Breast epithelium (tissue), 4 donors: ENCODE measurements around the gene WDR37. TPM values are rescaled to one million over a fixed set of nuclear protein-coding genes. Genes with fewer than 3 reads are reported as not detected.

Source experiments
- DNase-seq, 2 donors: peaks; one replicate each; pipeline ENCODE4 v3.0.0-alpha.2; 2019; ENCODE audit warnings: low spot score in 2 of 2
- H3K27ac ChIP-seq, 2 donors: fragments of 200-600 bp; sonication (generic) in 1 of 2; one replicate each; pipeline ENCODE4 v1.5.1; 2016 to 2019; ENCODE audit warnings: mild to moderate bottlenecking in 1 of 2
- H3K27me3 ChIP-seq, 2 donors: fragments of 200-600 bp; sonication (generic) in 1 of 2; one replicate each; pipeline versions ENCODE4 v1.5.1 to v1.6.0; 2017 to 2019; ENCODE audit warnings: control low read depth in 1 of 2, mild to moderate bottlenecking in 1 of 2
- H3K36me3 ChIP-seq: fragments of 200-600 bp; one replicate; pipeline ENCODE4 v1.5.1; 2019
- H3K4me1 ChIP-seq, 2 donors: fragments of 200-600 bp; sonication (generic); one replicate each; pipeline ENCODE4 v1.5.1; 2016 to 2019; ENCODE audit warnings: control low read depth in 1 of 2
- H3K4me3 ChIP-seq, 3 donors: fragments of 200-600 bp; sonication (generic); 1 replicate in 2 of 3; 2 replicates in 1 of 3; pipeline ENCODE4 v1.5.1; 2016 to 2019; ENCODE audit warnings: mild to moderate bottlenecking in 3 of 3, moderate library complexity in 2 of 3
- H3K9me3 ChIP-seq, 2 donors: fragments of 200-600 bp; sonication (generic) in 1 of 2; one replicate each; pipeline ENCODE4 v1.5.1; 2016 to 2019; ENCODE audit warnings: control low read depth in 1 of 2
- POLR2A ChIP-seq: fragments of 450-650 bp; IDR thresholded peaks from one replicate; pipeline ENCODE4 v1.6.1; 2016; ENCODE audit warnings: antibody characterized with exemption, mild to moderate bottlenecking, moderate library complexity
- POLR2AphosphoS5 ChIP-seq, 3 donors: sonication (generic); formaldehyde crosslinking; IDR thresholded peaks; one replicate each; pipeline ENCODE4 v1.6.1; 2017; ENCODE audit warnings: antibody characterized with exemption in 3 of 3
- intact Hi-C: fragments of 100-400 bp; cut with DNase I; formaldehyde crosslinking; loops from one replicate; pipeline ENCODE4 v1.15.1; 2023; ENCODE audit warnings: low total_unique reads
- total RNA-seq, 3 donors: library from RNA; depleted of rRNA; stranded (reverse); fragments of >200 nt; gene quantifications; one replicate each; pipeline ENCODE4 v1.1.0, GENCODE V29; 2016
- TF ChIP-seq, protein P1 (sequence below), 3 donors: fragments of 450-650 bp; IDR thresholded peaks; one replicate each; pipeline ENCODE4 v1.5.1; 2016 to 2017; ENCODE audit warnings: antibody characterized with exemption in 3 of 3, mild to moderate bottlenecking in 3 of 3, moderate library complexity in 3 of 3

The WDR37 gene
- total RNA-seq, 3 donors from 2014 or later: 13.9 to 18.0 (median 14.4) TPM

- no peak overlapping the region for H3K4me3 ChIP-seq
- H3K9me3 ChIP-seq: no peaks in the 10 kb centered on the region
- no peak for TF ChIP-seq POLR2A
- TF ChIP-seq POLR2AphosphoS5 (IDR thresholded peaks at IDR 0.05): no peak
- TF ChIP-seq, protein P1, sequence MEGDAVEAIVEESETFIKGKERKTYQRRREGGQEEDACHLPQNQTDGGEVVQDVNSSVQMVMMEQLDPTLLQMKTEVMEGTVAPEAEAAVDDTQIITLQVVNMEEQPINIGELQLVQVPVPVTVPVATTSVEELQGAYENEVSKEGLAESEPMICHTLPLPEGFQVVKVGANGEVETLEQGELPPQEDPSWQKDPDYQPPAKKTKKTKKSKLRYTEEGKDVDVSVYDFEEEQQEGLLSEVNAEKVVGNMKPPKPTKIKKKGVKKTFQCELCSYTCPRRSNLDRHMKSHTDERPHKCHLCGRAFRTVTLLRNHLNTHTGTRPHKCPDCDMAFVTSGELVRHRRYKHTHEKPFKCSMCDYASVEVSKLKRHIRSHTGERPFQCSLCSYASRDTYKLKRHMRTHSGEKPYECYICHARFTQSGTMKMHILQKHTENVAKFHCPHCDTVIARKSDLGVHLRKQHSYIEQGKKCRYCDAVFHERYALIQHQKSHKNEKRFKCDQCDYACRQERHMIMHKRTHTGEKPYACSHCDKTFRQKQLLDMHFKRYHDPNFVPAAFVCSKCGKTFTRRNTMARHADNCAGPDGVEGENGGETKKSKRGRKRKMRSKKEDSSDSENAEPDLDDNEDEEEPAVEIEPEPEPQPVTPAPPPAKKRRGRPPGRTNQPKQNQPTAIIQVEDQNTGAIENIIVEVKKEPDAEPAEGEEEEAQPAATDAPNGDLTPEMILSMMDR (IDR thresholded peaks at IDR 0.05): no peak
- peaks cover 0 to 4% of the 10 kb centered on the region in 2 donors for H3K27me3 ChIP-seq
- no peaks in the 10 kb centered on the region for H3K36me3 ChIP-seq
- intact Hi-C loops: no loop called here
- DNase-seq: peak in 1 of 2 donors; percentile 46
- no peak overlapping the region for H3K27ac ChIP-seq
- H3K4me1 ChIP-seq: no peaks in the 10 kb centered on the region
Measured at GRCh38 chr10:1169981-1170866, 114.0 kb downstream of the WDR37 start.

- H3K27me3 ChIP-seq: no peaks in the 10 kb centered on the region
- H3K36me3 ChIP-seq: no peaks in the 10 kb centered on the region
- no peak overlapping the region for H3K4me3 ChIP-seq
- no peaks in the 10 kb centered on the region for H3K4me1 ChIP-seq
- no peak overlapping the region for H3K27ac ChIP-seq
- peak in 1 of 2 donors; percentile 38 for DNase-seq
- TF ChIP-seq POLR2A (no peak), POLR2AphosphoS5 (IDR thresholded peaks at IDR 0.05) (no peak)
- TF ChIP-seq, protein P1 (IDR thresholded peaks at IDR 0.05): no peak
- intact Hi-C loops: no loop called here
- no peaks in the 10 kb centered on the region for H3K9me3 ChIP-seq
Measured at GRCh38 chr10:1170867-1171180, 114.6 kb downstream of the WDR37 start.

- no peak overlapping the region for H3K4me3 ChIP-seq
- no peaks in the 10 kb centered on the region for H3K36me3 ChIP-seq
- H3K27me3 ChIP-seq: no peaks in the 10 kb centered on the region
- H3K4me1 ChIP-seq: no peaks in the 10 kb centered on the region
- intact Hi-C loops: no loop called here
- H3K9me3 ChIP-seq: no peaks in the 10 kb centered on the region
- H3K27ac ChIP-seq: no peak overlapping the region
- TF ChIP-seq, protein P1 (IDR thresholded peaks at IDR 0.05): no peak
- no peak for TF ChIP-seq POLR2A
- TF ChIP-seq POLR2AphosphoS5 (IDR thresholded peaks at IDR 0.05): no peak
- DNase-seq: no peak
Measured at GRCh38 chr10:1171182-1171581, 115.0 kb downstream of the WDR37 start.

DNA sequence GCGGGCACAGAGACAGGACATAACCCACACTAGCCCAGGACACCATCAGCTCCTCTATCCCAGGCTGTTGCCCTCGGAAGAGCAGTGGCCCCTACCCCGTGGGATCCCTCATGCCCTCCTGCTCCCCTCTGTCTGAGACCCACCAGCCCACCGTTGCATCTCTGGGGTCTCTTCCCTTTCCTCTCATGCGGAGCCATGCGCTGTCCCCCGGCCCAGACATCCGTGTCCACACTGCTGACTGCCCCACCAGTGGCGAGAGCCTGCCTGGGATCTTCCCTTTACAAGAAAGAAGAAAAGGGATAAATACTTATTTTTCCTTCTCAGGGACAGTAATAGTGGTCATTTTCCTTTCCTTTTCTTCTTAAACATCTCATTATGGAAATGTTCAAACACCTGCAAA is 115.4 kb downstream of the WDR37 start:
- Histone ChIP-seq H3K4me3 (no peak overlapping the region), H3K27me3 (no peaks in the 10 kb centered on the region), H3K4me1 (no peaks in the 10 kb centered on the region), H3K36me3 (no peaks in the 10 kb centered on the region), H3K27ac (no peak overlapping the region), H3K9me3 (no peaks in the 10 kb centered on the region)
- intact Hi-C loops: no loop called here
- peak in 1 of 2 donors; percentile 15 for DNase-seq
- TF ChIP-seq POLR2A (no peak), POLR2AphosphoS5 (IDR thresholded peaks at IDR 0.05) (no peak)
- TF ChIP-seq, protein P1 (IDR thresholded peaks at IDR 0.05): no peak

- Histone ChIP-seq H3K9me3 (no peaks in the 10 kb centered on the region), H3K27ac (no peak overlapping the region), H3K27me3 (no peaks in the 10 kb centered on the region), H3K4me3 (no peak overlapping the region), H3K36me3 (no peaks in the 10 kb centered on the region), H3K4me1 (no peaks in the 10 kb centered on the region)
- intact Hi-C loops: no loop called here
- TF ChIP-seq, protein P1 (IDR thresholded peaks at IDR 0.05): no peak
- TF ChIP-seq POLR2AphosphoS5 (IDR thresholded peaks at IDR 0.05) (no peak), POLR2A (no peak)
- DNase-seq: peak in 1 of 2 donors; percentile 14
Measured at GRCh38 chr10:1172256-1172984, 116.2 kb downstream of the WDR37 start.
